Effector memory CD8-positive, alpha-beta T cell (primary cell): Measurements from ENCODE around the gene ADISSP.
A peak's percentile ranks its signal among the peaks of the same experiment; 100 is the strongest.

Experiments
- ATAC-seq: fragments of 150-1000 bp; cut with Tn5 transposase; replicated peaks from 2 replicates; pipeline ENCODE4 v1.10.0; 2021; ENCODE audit warnings: mild to moderate bottlenecking, moderate library complexity
- DNase-seq, 3 experiments: peaks; one replicate each; pipeline ENCODE4 v3.0.0; 2021
- H3K27ac Mint-ChIP-seq, 2 donors: one replicate each; pipeline ENCODE4 v1.8.0; 2022; ENCODE audit warnings: mild to moderate bottlenecking in 2 of 2, mixed read lengths in 2 of 2, moderate library complexity in 2 of 2
- H3K27me3 Mint-ChIP-seq, 2 donors: one replicate each; pipeline ENCODE4 v1.8.0; 2022; ENCODE audit warnings: mixed read lengths in 2 of 2
- H3K36me3 Mint-ChIP-seq: one replicate; pipeline ENCODE4 v1.8.0; 2022; ENCODE audit warnings: mild to moderate bottlenecking, moderate library complexity, mixed read lengths; ENCODE audit not compliant: insufficient read depth
- H3K4me1 Mint-ChIP-seq, 2 donors: one replicate each; pipeline ENCODE4 v1.8.0; 2022; ENCODE audit warnings: low read depth in 2 of 2, mixed read lengths in 2 of 2
- H3K4me3 Mint-ChIP-seq, 2 donors: one replicate each; pipeline ENCODE4 v1.8.0; 2022; ENCODE audit warnings: mild to moderate bottlenecking in 2 of 2, mixed read lengths in 2 of 2, moderate library complexity in 2 of 2
- H3K9me3 Mint-ChIP-seq, 2 donors: one replicate each; pipeline ENCODE4 v1.8.0; 2022; ENCODE audit warnings: mixed read lengths in 2 of 2

The ADISSP gene

GRCh38 chr20:3751675-3752385 is 15.7 kb downstream of the ADISSP start:
- no peak overlapping the region for H3K27ac Mint-ChIP-seq
- H3K4me3 Mint-ChIP-seq = peak overlapping the region in 1 of 2 donors; percentile 69
- peaks cover 6 to 23% of the 10 kb centered on the region in 2 donors for H3K27me3 Mint-ChIP-seq
- peaks cover 3% of the 10 kb centered on the region for H3K36me3 Mint-ChIP-seq
- H3K9me3 Mint-ChIP-seq = no peaks in the 10 kb centered on the region
- H3K4me1 Mint-ChIP-seq = peaks cover 0 to 3% of the 10 kb centered on the region in 2 donors
- peak in 2 of 3 experiments; percentile 27 to 32 for DNase-seq
- peak; percentile 57 for ATAC-seq

GRCh38 chr20:3751305-3751674 is 16.3 kb downstream of the ADISSP start:
- Mint-ChIP-seq H3K27ac (no peak overlapping the region), H3K36me3 (peaks cover 3% of the 10 kb centered on the region), H3K4me1 (peaks cover 0 to 3% of the 10 kb centered on the region in 2 donors), H3K4me3 (peak overlapping the region in 1 of 2 donors; percentile 23), H3K9me3 (no peaks in the 10 kb centered on the region), H3K27me3 (peaks cover 6 to 28% of the 10 kb centered on the region in 2 donors)
- ATAC-seq (no peak), DNase-seq (no peak)

GRCh38 chr20:3749689-3750531 is 17.6 kb downstream of the ADISSP start:
- ATAC-seq (peak; percentile 39), DNase-seq (peak in 2 of 3 experiments; percentile 24 to 49)
- peaks cover 3% of the 10 kb centered on the region for H3K36me3 Mint-ChIP-seq
- H3K9me3 Mint-ChIP-seq = no peaks in the 10 kb centered on the region
- no peak overlapping the region for H3K4me3 Mint-ChIP-seq
- H3K4me1 Mint-ChIP-seq = peaks cover under 1 to 8% of the 10 kb centered on the region in 2 donors
- H3K27ac Mint-ChIP-seq = no peak overlapping the region
- peaks cover 6 to 28% of the 10 kb centered on the region in 2 donors for H3K27me3 Mint-ChIP-seq

GRCh38 chr20:3749087-3749688 is 18.4 kb downstream of the ADISSP start:
- DNase-seq = no peak
- Mint-ChIP-seq H3K9me3 (no peaks in the 10 kb centered on the region), H3K4me1 (peaks cover 4 to 11% of the 10 kb centered on the region in 2 donors), H3K36me3 (peaks cover 3% of the 10 kb centered on the region), H3K27me3 (peaks cover 6 to 28% of the 10 kb centered on the region in 2 donors), H3K27ac (no peak overlapping the region), H3K4me3 (no peak overlapping the region)
- ATAC-seq = no peak

GRCh38 chr20:3748073-3748472 is 19.5 kb downstream of the ADISSP start:
- no peak overlapping the region for H3K27ac Mint-ChIP-seq
- H3K4me3 Mint-ChIP-seq = no peak overlapping the region
- DNase-seq (no peak), ATAC-seq (no peak)
- no peaks in the 10 kb centered on the region for H3K9me3 Mint-ChIP-seq
- H3K36me3 Mint-ChIP-seq = peaks cover 3% of the 10 kb centered on the region
- H3K27me3 Mint-ChIP-seq = peaks cover 6 to 28% of the 10 kb centered on the region in 2 donors
- peaks cover 4 to 11% of the 10 kb centered on the region in 2 donors for H3K4me1 Mint-ChIP-seq

- H3K27me3 Mint-ChIP-seq = peaks cover 6 to 28% of the 10 kb centered on the region in 2 donors
Observed at GRCh38 chr20:3747471-3747870, 20.1 kb downstream of the ADISSP start.

GRCh38 chr20:3745686-3746173 is 21.8 kb downstream of the ADISSP start:
- H3K36me3 Mint-ChIP-seq = no peaks in the 10 kb centered on the region
- ATAC-seq (no peak), DNase-seq (no peak)
- peaks cover 4 to 9% of the 10 kb centered on the region in 2 donors for H3K4me1 Mint-ChIP-seq
- peaks cover 6 to 35% of the 10 kb centered on the region in 2 donors for H3K27me3 Mint-ChIP-seq
- H3K4me3 Mint-ChIP-seq = peak overlapping the region; percentile 72 to 75
- no peak overlapping the region for H3K27ac Mint-ChIP-seq
- no peaks in the 10 kb centered on the region for H3K9me3 Mint-ChIP-seq

More at GRCh38 chr20:3747471-3747870, 20.1 kb downstream of the ADISSP start:
- H3K4me1 Mint-ChIP-seq = peaks cover 4 to 11% of the 10 kb centered on the region in 2 donors
- no peak overlapping the region for H3K27ac Mint-ChIP-seq
- no peak for ATAC-seq
- H3K9me3 Mint-ChIP-seq = no peaks in the 10 kb centered on the region
- peaks cover 3% of the 10 kb centered on the region for H3K36me3 Mint-ChIP-seq
- DNase-seq = no peak
- H3K4me3 Mint-ChIP-seq = no peak overlapping the region

- Mint-ChIP-seq H3K36me3 (no peaks in the 10 kb centered on the region), H3K27ac (peak overlapping the region; percentile 42 to 67), H3K9me3 (no peaks in the 10 kb centered on the region), H3K4me1 (peaks cover 4 to 9% of the 10 kb centered on the region in 2 donors), H3K4me3 (peak overlapping the region; percentile 72 to 75), H3K27me3 (peaks cover 6 to 42% of the 10 kb centered on the region in 2 donors)
- peak; percentile 58 to 71 (median 70) for DNase-seq
- peak; percentile 84 for ATAC-seq
Observed at GRCh38 chr20:3744806-3745685, 22.5 kb downstream of the ADISSP start.

- peaks cover 6 to 44% of the 10 kb centered on the region in 2 donors for H3K27me3 Mint-ChIP-seq
- no peak overlapping the region for H3K27ac Mint-ChIP-seq
- peaks cover 4 to 9% of the 10 kb centered on the region in 2 donors for H3K4me1 Mint-ChIP-seq
- H3K9me3 Mint-ChIP-seq = no peaks in the 10 kb centered on the region
- no peak overlapping the region for H3K4me3 Mint-ChIP-seq
- DNase-seq = no peak
- no peak for ATAC-seq
- H3K36me3 Mint-ChIP-seq = no peaks in the 10 kb centered on the region
Observed at GRCh38 chr20:3744037-3744436, 23.5 kb downstream of the ADISSP start.

GRCh38 chr20:3743251-3743650 is 24.3 kb downstream of the ADISSP start:
- H3K4me3 Mint-ChIP-seq = no peak overlapping the region
- H3K4me1 Mint-ChIP-seq = peaks cover 4 to 9% of the 10 kb centered on the region in 2 donors
- no peak overlapping the region for H3K27ac Mint-ChIP-seq
- no peaks in the 10 kb centered on the region for H3K9me3 Mint-ChIP-seq
- ATAC-seq = no peak
- peaks cover 6 to 36% of the 10 kb centered on the region in 2 donors for H3K27me3 Mint-ChIP-seq
- DNase-seq = no peak
- H3K36me3 Mint-ChIP-seq = no peaks in the 10 kb centered on the region

GRCh38 chr20:3741836-3742458 is 25.6 kb downstream of the ADISSP start:
- no peaks in the 10 kb centered on the region for H3K9me3 Mint-ChIP-seq
- no peak overlapping the region for H3K4me3 Mint-ChIP-seq
- DNase-seq = no peak
- H3K27me3 Mint-ChIP-seq = peaks cover 0 to 23% of the 10 kb centered on the region in 2 donors
- H3K4me1 Mint-ChIP-seq = peaks cover 4 to 9% of the 10 kb centered on the region in 2 donors
- no peak overlapping the region for H3K27ac Mint-ChIP-seq
- no peaks in the 10 kb centered on the region for H3K36me3 Mint-ChIP-seq
- no peak for ATAC-seq

GRCh38 chr20:3740615-3741301 is 26.8 kb downstream of the ADISSP start:
- no peaks in the 10 kb centered on the region for H3K36me3 Mint-ChIP-seq

More at GRCh38 chr20:3740615-3741301, 26.8 kb downstream of the ADISSP start:
- no peak for DNase-seq
- ATAC-seq = no peak
- Mint-ChIP-seq H3K9me3 (no peaks in the 10 kb centered on the region), H3K27me3 (peaks cover 0 to 17% of the 10 kb centered on the region in 2 donors), H3K4me1 (peaks cover 4 to 9% of the 10 kb centered on the region in 2 donors), H3K27ac (peak overlapping the region in 1 of 2 donors; percentile 60), H3K4me3 (no peak overlapping the region)
